Peyer's patch (tissue), 4 donors: Measurements from ENCODE around the gene TTLL8.

Experiments used
- POLR2A ChIP-seq, 2 donors: fragments of 450-650 bp; IDR thresholded peaks; one replicate each; pipeline ENCODE4 v1.5.1; 2017; ENCODE audit warnings: antibody characterized with exemption in 2 of 2, mild to moderate bottlenecking in 2 of 2, moderate library complexity in 2 of 2
- TF ChIP-seq, protein P1 (sequence below), 6 experiments: fragments of 450-650 bp in 4 of 6; fragments of 200-600 bp in 2 of 6; sonication (generic) in 1 of 6; IDR thresholded peaks; one replicate each; pipeline ENCODE4 v1.5.1; 2017 to 2019; ENCODE audit warnings: antibody characterized with exemption in 6 of 6, mild to moderate bottlenecking in 3 of 6, moderate library complexity in 1 of 6

DNA sequence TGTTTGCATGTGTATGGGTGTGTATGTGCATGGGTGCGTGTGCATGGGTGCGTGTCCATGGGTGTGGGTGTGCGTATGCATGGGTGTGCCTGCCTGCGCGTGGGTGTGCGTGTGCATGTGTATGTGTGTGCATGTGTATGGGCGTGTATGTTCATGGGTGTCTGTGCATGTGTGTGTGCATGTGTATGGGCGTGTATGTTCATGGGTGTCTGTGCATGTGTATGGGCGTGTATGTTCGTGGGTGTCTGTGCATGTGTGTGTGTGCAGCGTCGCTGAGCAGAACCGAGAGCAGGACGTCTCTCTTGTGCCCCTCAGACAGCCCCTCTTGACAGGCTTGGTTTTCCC lies 59.4 kb downstream of the TTLL8 start:
- TF ChIP-seq, protein P1, sequence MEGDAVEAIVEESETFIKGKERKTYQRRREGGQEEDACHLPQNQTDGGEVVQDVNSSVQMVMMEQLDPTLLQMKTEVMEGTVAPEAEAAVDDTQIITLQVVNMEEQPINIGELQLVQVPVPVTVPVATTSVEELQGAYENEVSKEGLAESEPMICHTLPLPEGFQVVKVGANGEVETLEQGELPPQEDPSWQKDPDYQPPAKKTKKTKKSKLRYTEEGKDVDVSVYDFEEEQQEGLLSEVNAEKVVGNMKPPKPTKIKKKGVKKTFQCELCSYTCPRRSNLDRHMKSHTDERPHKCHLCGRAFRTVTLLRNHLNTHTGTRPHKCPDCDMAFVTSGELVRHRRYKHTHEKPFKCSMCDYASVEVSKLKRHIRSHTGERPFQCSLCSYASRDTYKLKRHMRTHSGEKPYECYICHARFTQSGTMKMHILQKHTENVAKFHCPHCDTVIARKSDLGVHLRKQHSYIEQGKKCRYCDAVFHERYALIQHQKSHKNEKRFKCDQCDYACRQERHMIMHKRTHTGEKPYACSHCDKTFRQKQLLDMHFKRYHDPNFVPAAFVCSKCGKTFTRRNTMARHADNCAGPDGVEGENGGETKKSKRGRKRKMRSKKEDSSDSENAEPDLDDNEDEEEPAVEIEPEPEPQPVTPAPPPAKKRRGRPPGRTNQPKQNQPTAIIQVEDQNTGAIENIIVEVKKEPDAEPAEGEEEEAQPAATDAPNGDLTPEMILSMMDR (IDR thresholded peaks at IDR 0.05) = no peak
- no peak for TF ChIP-seq POLR2A (IDR thresholded peaks at IDR 0.05)
